PFSK-1 (cell line): ENCODE data around the gene CELSR1.

ENCODE experiments used
- POLR2AphosphoS5 ChIP-seq: IDR thresholded peaks from 2 replicates; pipeline ENCODE4 v1.6.1; 2012; ENCODE audit warnings: low read depth, mild to moderate bottlenecking, control low read depth, low read length, moderate library complexity
- REST ChIP-seq, 2 experiments: IDR thresholded peaks; 2 replicates each; pipeline versions ENCODE4 v1.6.1 to v1.8.0; 2011 to 2012; ENCODE audit warnings: low read depth in 2 of 2, low read length in 2 of 2, control low read depth in 1 of 2, inconsistent platforms in 1 of 2, mild to moderate bottlenecking in 1 of 2, moderate library complexity in 1 of 2; ENCODE audit not compliant: insufficient read depth in 1 of 2
- SIN3A ChIP-seq: IDR thresholded peaks from 2 replicates; pipeline ENCODE4 v1.6.1; 2012; ENCODE audit warnings: mild to moderate bottlenecking, low read length, moderate library complexity, borderline replicate concordance; ENCODE audit not compliant: insufficient read depth
- TAF1 ChIP-seq: IDR thresholded peaks from 2 replicates; pipeline ENCODE4 v1.6.1; 2012; ENCODE audit warnings: low read length, control low read depth, borderline replicate concordance; ENCODE audit not compliant: insufficient read depth

GRCh38 chr22:46466255-46466676 is 71.2 kb downstream of the CELSR1 start:
- TF ChIP-seq REST (IDR thresholded peaks at IDR 0.05; ENCODE audit: insufficient read depth in 1 of 2, low read depth in 2 of 2, low read length in 2 of 2) (no peak), POLR2AphosphoS5 (no peak), SIN3A (no peak), TAF1 (no peak)
